Natural killer cell (primary cell): ENCODE results near the gene CABCOCO1. TPM values are rescaled to one million over a fixed set of nuclear protein-coding genes. Genes with fewer than 3 reads are reported as not detected.

Experiments used
- ATAC-seq, 3 donors: fragments of 150-1000 bp in 2 of 3; fragments of 200-7000 bp in 1 of 3; cut with Tn5 transposase; 1 replicate in 1 of 3; 2 replicates in 2 of 3; pipeline ENCODE4 v1.10.0; 2021; ENCODE audit warnings: mild to moderate bottlenecking in 2 of 3, moderate library complexity in 2 of 3
- DNase-seq, 2 donors: peaks; one replicate each; pipeline versions ENCODE4 v3.0.0 to v3.0.0-alpha.2; 2013 to 2021; ENCODE audit warnings: mixed read lengths in 1 of 2
- H3K27ac ChIP-seq: one replicate; pipeline ENCODE4 v1.5.1; 2013; ENCODE audit warnings: mild to moderate bottlenecking, low read length
- H3K27me3 ChIP-seq: one replicate; pipeline ENCODE4 v1.6.1; 2013; ENCODE audit warnings: low read length; ENCODE audit not compliant: control insufficient read depth, insufficient read depth
- H3K36me3 ChIP-seq: one replicate; pipeline ENCODE4 v1.6.1; 2013; ENCODE audit warnings: low read length; ENCODE audit not compliant: control insufficient read depth, insufficient read depth
- H3K4me1 ChIP-seq: one replicate; pipeline ENCODE4 v1.6.1; 2013; ENCODE audit warnings: low read length; ENCODE audit not compliant: control insufficient read depth, insufficient read depth
- H3K4me3 ChIP-seq: one replicate; pipeline ENCODE4 v1.5.1; 2013; ENCODE audit warnings: low read length
- H3K9me3 ChIP-seq: one replicate; pipeline ENCODE4 v1.6.1; 2013; ENCODE audit warnings: low read length; ENCODE audit not compliant: control insufficient read depth, insufficient read depth
- H3K27ac Mint-ChIP-seq, 2 donors: one replicate each; pipeline ENCODE4 v1.8.0; 2022; ENCODE audit warnings: mild to moderate bottlenecking in 2 of 2, mixed read lengths in 2 of 2, moderate library complexity in 1 of 2
- H3K27me3 Mint-ChIP-seq, 2 donors: one replicate each; pipeline ENCODE4 v1.8.0; 2022; ENCODE audit warnings: low read depth in 2 of 2, mixed read lengths in 2 of 2
- H3K36me3 Mint-ChIP-seq: one replicate; pipeline ENCODE4 v1.8.0; 2022; ENCODE audit warnings: mixed read lengths
- H3K4me1 Mint-ChIP-seq, 2 donors: one replicate each; pipeline ENCODE4 v1.8.0; 2022; ENCODE audit warnings: mixed read lengths in 2 of 2
- H3K4me3 Mint-ChIP-seq: one replicate; pipeline ENCODE4 v1.8.0; 2022; ENCODE audit warnings: mild to moderate bottlenecking, moderate library complexity, mixed read lengths
- H3K9me3 Mint-ChIP-seq, 2 donors: one replicate each; pipeline ENCODE4 v1.8.0; 2022; ENCODE audit warnings: mixed read lengths in 2 of 2
- CTCF ChIP-seq: fragments of 200-600 bp; IDR thresholded peaks from one replicate; pipeline ENCODE4 v1.8.0; 2022; ENCODE audit warnings: antibody characterized with exemption
- WGBS: methylation state at CpG from one replicate; pipeline ENCODE4 v1.1.7; 2013; ENCODE audit warnings: missing lambda C conversion rate; ENCODE audit not compliant: insufficient coverage; 5-methylcytosine and 5-hydroxymethylcytosine counted together
- intact Hi-C: fragments of 100-400 bp; cut with micrococcal nuclease; formaldehyde crosslinking; loops from one replicate; pipeline ENCODE4 v1.14.2; 2022
- total RNA-seq, 4 donors: library from RNA; stranded (reverse); fragments of 120-200 nt in 1 of 4; gene quantifications; one replicate each; pipeline versions ENCODE4 v1.2.3 to v1.2.4, GENCODE V29; 2013 to 2022

Gene CABCOCO1
- total RNA-seq, 3 donors from 2014 or later (not counting 1 experiment from before 2014, with no cell fraction given) = not detected

- no peak overlapping the region for H3K4me3 Mint-ChIP-seq
- Histone ChIP-seq H3K4me3 (no peak overlapping the region), H3K9me3 (no peaks in the 10 kb centered on the region), H3K27ac (no peak overlapping the region), H3K36me3 (no peaks in the 10 kb centered on the region), H3K4me1 (no peaks in the 10 kb centered on the region), H3K27me3 (no peaks in the 10 kb centered on the region)
- WGBS = 50% methylated on average over 2 of the region's 2 CpGs
- H3K27ac Mint-ChIP-seq = no peak overlapping the region
- DNase-seq (no peak), ATAC-seq (no peak)
- peaks cover 0 to 5% of the 10 kb centered on the region in 2 donors for H3K4me1 Mint-ChIP-seq
- no peaks in the 10 kb centered on the region for H3K27me3 Mint-ChIP-seq
- no peak for TF ChIP-seq CTCF
- no peaks in the 10 kb centered on the region for H3K36me3 Mint-ChIP-seq
- no peaks in the 10 kb centered on the region for H3K9me3 Mint-ChIP-seq
- intact Hi-C loops = no loop called here
These were observed 112.4 kb downstream of the CABCOCO1 start for GRCh38 chr10:61775111-61775510.

- no peaks in the 10 kb centered on the region for H3K27me3 ChIP-seq
- DNase-seq = no peak
- Mint-ChIP-seq H3K36me3 (no peaks in the 10 kb centered on the region), H3K27me3 (peaks cover 0 to under 1% of the 10 kb centered on the region in 2 donors), H3K4me1 (peaks cover 0 to 5% of the 10 kb centered on the region in 2 donors), H3K27ac (no peak overlapping the region), H3K4me3 (no peak overlapping the region), H3K9me3 (no peaks in the 10 kb centered on the region)
- H3K9me3 ChIP-seq = no peaks in the 10 kb centered on the region
- no peaks in the 10 kb centered on the region for H3K4me1 ChIP-seq
- no peaks in the 10 kb centered on the region for H3K36me3 ChIP-seq
- no peak overlapping the region for H3K27ac ChIP-seq
- ATAC-seq = no peak
- no peak for TF ChIP-seq CTCF
- WGBS = 84% methylated on average over 7 of the region's 7 CpGs
- intact Hi-C loops = no loop called here
- H3K4me3 ChIP-seq = no peak overlapping the region
These were observed 114.0 kb downstream of the CABCOCO1 start for GRCh38 chr10:61776615-61777266.

DNA sequence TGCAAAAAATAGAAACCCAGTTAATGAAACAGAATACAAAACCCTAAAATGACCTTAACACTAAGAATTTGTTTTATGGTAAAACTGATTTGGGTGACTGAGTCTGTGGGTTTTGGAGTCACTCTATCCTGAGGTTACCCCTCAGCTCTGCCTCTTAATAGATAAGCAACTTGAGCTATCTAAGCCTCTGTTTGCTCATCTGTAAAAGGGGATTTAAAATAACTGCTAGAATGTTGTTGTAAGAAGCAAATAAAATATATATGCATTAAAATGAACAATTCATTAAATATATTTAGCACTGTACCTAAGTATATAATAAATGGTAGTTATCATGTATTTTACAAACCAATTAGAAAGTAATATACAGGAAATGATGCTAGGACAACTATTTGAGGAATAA is 115.4 kb downstream of the CABCOCO1 start:
- TF ChIP-seq CTCF = no peak
- Histone ChIP-seq H3K4me1 (no peaks in the 10 kb centered on the region), H3K4me3 (no peak overlapping the region), H3K27ac (no peak overlapping the region), H3K27me3 (no peaks in the 10 kb centered on the region), H3K9me3 (no peaks in the 10 kb centered on the region), H3K36me3 (no peaks in the 10 kb centered on the region)
- ATAC-seq (no peak), DNase-seq (no peak)
- H3K27ac Mint-ChIP-seq = no peak overlapping the region
- no peaks in the 10 kb centered on the region for H3K36me3 Mint-ChIP-seq
- intact Hi-C loops = no loop called here
- H3K9me3 Mint-ChIP-seq = peaks cover 0 to 2% of the 10 kb centered on the region in 2 donors
- H3K4me3 Mint-ChIP-seq = no peak overlapping the region
- peaks cover 0 to 5% of the 10 kb centered on the region in 2 donors for H3K4me1 Mint-ChIP-seq
- peaks cover 0 to 5% of the 10 kb centered on the region in 2 donors for H3K27me3 Mint-ChIP-seq

- no peak for TF ChIP-seq CTCF
- no peak overlapping the region for H3K4me3 ChIP-seq
- no peak overlapping the region for H3K4me3 Mint-ChIP-seq
- DNase-seq (no peak), ATAC-seq (no peak)
- peaks cover 0 to 5% of the 10 kb centered on the region in 2 donors for H3K27me3 Mint-ChIP-seq
- H3K27ac Mint-ChIP-seq = peak overlapping the region in 1 of 2 donors; percentile 45
- H3K27me3 ChIP-seq = no peaks in the 10 kb centered on the region
- H3K9me3 Mint-ChIP-seq = peaks cover 0 to 2% of the 10 kb centered on the region in 2 donors
- 96% methylated on average over 3 of the region's 6 CpGs for WGBS
- no peaks in the 10 kb centered on the region for H3K9me3 ChIP-seq
- no peaks in the 10 kb centered on the region for H3K4me1 ChIP-seq
- peaks cover 0 to 5% of the 10 kb centered on the region in 2 donors for H3K4me1 Mint-ChIP-seq
- no peak overlapping the region for H3K27ac ChIP-seq
- no peaks in the 10 kb centered on the region for H3K36me3 Mint-ChIP-seq
- intact Hi-C loops = no loop called here
- H3K36me3 ChIP-seq = no peaks in the 10 kb centered on the region
These were observed 116.5 kb downstream of the CABCOCO1 start for GRCh38 chr10:61779276-61779675.
